Activated naive CD4-positive, alpha-beta T cell treated with anti-CD3 and anti-CD28 coated beads, Interleukin-2, amount 10 ng/mL, durations not matched to agents 7 days and 5 days (primary cell): ENCODE results near the gene ZSWIM6.

Experiments
- CTCF ChIA-PET: fragments of 350-600 bp; sonication (Branson Sonifier 250); formaldehyde crosslinking; loops from one replicate; lab custom pipeline; 2021; ENCODE audit warnings: antibody characterized with exemption; lab: Charles Lee
- DNase-seq: peaks from one replicate; pipeline ENCODE4 v3.0.0-alpha.2; 2020
- H3K27ac Mint-ChIP-seq: one replicate; pipeline ENCODE4 v1.8.0; 2021; ENCODE audit warnings: mild to moderate bottlenecking, moderate library complexity, mixed read lengths
- H3K27me3 Mint-ChIP-seq: one replicate; pipeline ENCODE4 v1.8.0; 2021; ENCODE audit warnings: mild to moderate bottlenecking, mixed read lengths
- H3K36me3 Mint-ChIP-seq: one replicate; pipeline ENCODE4 v1.8.0; 2021; ENCODE audit warnings: mixed read lengths
- H3K4me1 Mint-ChIP-seq: one replicate; pipeline ENCODE4 v1.8.0; 2021; ENCODE audit warnings: mixed read lengths
- H3K4me3 Mint-ChIP-seq: one replicate; pipeline ENCODE4 v1.8.0; 2021; ENCODE audit warnings: mild to moderate bottlenecking, moderate library complexity, mixed read lengths
- H3K9me3 Mint-ChIP-seq: one replicate; pipeline ENCODE4 v1.8.0; 2021; ENCODE audit warnings: mixed read lengths

Gene ZSWIM6

GRCh38 chr5:61331407-61332357 lies at the start of gene ZSWIM6:
TSS of gene ZSWIM6 (plus strand) at chr5:61332258. CDS start at chr5:61332273, 15 bp downstream.
- Mint-ChIP-seq H3K36me3 (peaks cover 6% of the 10 kb centered on the region), H3K27me3 (peaks cover 65% of the 10 kb centered on the region), H3K27ac (peak within 1 kb of the TSS; percentile 91), H3K9me3 (no peaks in the 10 kb centered on the region), H3K4me1 (peaks cover 39% of the 10 kb centered on the region), H3K4me3 (peak within 1 kb of the TSS; percentile 91)
- DNase-seq: peak; percentile 99
- CTCF ChIA-PET: interaction anchor here (1.3 to 1.8 kb wide), 3 partner anchors 23 to 167 kb away, joined by 3 to 7 read pairs (median 5); no protein-coding TSS in a partner anchor

- Mint-ChIP-seq H3K9me3 (no peaks in the 10 kb centered on the region), H3K4me3 (no peak overlapping the region), H3K36me3 (no peaks in the 10 kb centered on the region), H3K27ac (no peak overlapping the region), H3K4me1 (no peaks in the 10 kb centered on the region), H3K27me3 (no peaks in the 10 kb centered on the region)
- CTCF ChIA-PET: no interaction called here
- DNase-seq: no peak
Measured at GRCh38 chr5:61283471-61283870, 48.6 kb upstream of the ZSWIM6 start.

- H3K4me1 Mint-ChIP-seq: no peaks in the 10 kb centered on the region
- H3K4me3 Mint-ChIP-seq: no peak overlapping the region
- CTCF ChIA-PET: no interaction called here
- H3K27ac Mint-ChIP-seq: no peak overlapping the region
- peaks cover 4% of the 10 kb centered on the region for H3K27me3 Mint-ChIP-seq
- H3K9me3 Mint-ChIP-seq: no peaks in the 10 kb centered on the region
- H3K36me3 Mint-ChIP-seq: no peaks in the 10 kb centered on the region
- no peak for DNase-seq
Measured at GRCh38 chr5:61285531-61285930, 46.5 kb upstream of the ZSWIM6 start.

GRCh38 chr5:61286446-61287132 lies 45.5 kb upstream of the ZSWIM6 start:
- DNase-seq: no peak
- Mint-ChIP-seq H3K27me3 (peaks cover 4% of the 10 kb centered on the region), H3K36me3 (no peaks in the 10 kb centered on the region), H3K4me3 (no peak overlapping the region), H3K27ac (no peak overlapping the region), H3K9me3 (no peaks in the 10 kb centered on the region), H3K4me1 (peaks cover 4% of the 10 kb centered on the region)
- CTCF ChIA-PET: no interaction called here

- H3K4me3 Mint-ChIP-seq: no peak overlapping the region
- no peak for DNase-seq
- CTCF ChIA-PET: no interaction called here
- no peaks in the 10 kb centered on the region for H3K36me3 Mint-ChIP-seq
- H3K4me1 Mint-ChIP-seq: peaks cover 4% of the 10 kb centered on the region
- H3K27ac Mint-ChIP-seq: no peak overlapping the region
- H3K27me3 Mint-ChIP-seq: peaks cover 4% of the 10 kb centered on the region
- H3K9me3 Mint-ChIP-seq: no peaks in the 10 kb centered on the region
Measured at GRCh38 chr5:61287474-61287873, 44.6 kb upstream of the ZSWIM6 start.

- Mint-ChIP-seq H3K36me3 (no peaks in the 10 kb centered on the region), H3K27ac (no peak overlapping the region), H3K27me3 (peaks cover 4% of the 10 kb centered on the region), H3K9me3 (no peaks in the 10 kb centered on the region), H3K4me1 (peaks cover 4% of the 10 kb centered on the region), H3K4me3 (no peak overlapping the region)
- CTCF ChIA-PET: no interaction called here
- DNase-seq: no peak
Measured at GRCh38 chr5:61289241-61289640, 42.8 kb upstream of the ZSWIM6 start.

- CTCF ChIA-PET: no interaction called here
- peaks cover 4% of the 10 kb centered on the region for H3K27me3 Mint-ChIP-seq
- H3K36me3 Mint-ChIP-seq: no peaks in the 10 kb centered on the region
- H3K4me1 Mint-ChIP-seq: peaks cover 4% of the 10 kb centered on the region
- no peaks in the 10 kb centered on the region for H3K9me3 Mint-ChIP-seq
- DNase-seq: no peak
- H3K4me3 Mint-ChIP-seq: no peak overlapping the region
- no peak overlapping the region for H3K27ac Mint-ChIP-seq
Measured at GRCh38 chr5:61289669-61290306, 42.3 kb upstream of the ZSWIM6 start.

- Mint-ChIP-seq H3K36me3 (no peaks in the 10 kb centered on the region), H3K9me3 (no peaks in the 10 kb centered on the region), H3K4me1 (peaks cover 4% of the 10 kb centered on the region), H3K4me3 (no peak overlapping the region), H3K27ac (no peak overlapping the region), H3K27me3 (peaks cover 4% of the 10 kb centered on the region)
- DNase-seq: no peak
- CTCF ChIA-PET: no interaction called here
Measured at GRCh38 chr5:61290791-61291210, 41.3 kb upstream of the ZSWIM6 start.

- H3K4me1 Mint-ChIP-seq: peaks cover 4% of the 10 kb centered on the region
- no peak overlapping the region for H3K4me3 Mint-ChIP-seq
- CTCF ChIA-PET: no interaction called here
- no peak for DNase-seq
- H3K9me3 Mint-ChIP-seq: no peaks in the 10 kb centered on the region
- H3K27ac Mint-ChIP-seq: no peak overlapping the region
- no peaks in the 10 kb centered on the region for H3K36me3 Mint-ChIP-seq
- peaks cover 4% of the 10 kb centered on the region for H3K27me3 Mint-ChIP-seq
Measured at GRCh38 chr5:61292062-61292657, 39.9 kb upstream of the ZSWIM6 start.

GRCh38 chr5:61293071-61293470 lies 39.0 kb upstream of the ZSWIM6 start:
- no peak for DNase-seq
- H3K36me3 Mint-ChIP-seq: no peaks in the 10 kb centered on the region
- peaks cover 4% of the 10 kb centered on the region for H3K4me1 Mint-ChIP-seq
- peaks cover 4% of the 10 kb centered on the region for H3K27me3 Mint-ChIP-seq
- no peak overlapping the region for H3K27ac Mint-ChIP-seq
- CTCF ChIA-PET: no interaction called here
- H3K9me3 Mint-ChIP-seq: no peaks in the 10 kb centered on the region
- no peak overlapping the region for H3K4me3 Mint-ChIP-seq

GRCh38 chr5:61293873-61294272 lies 38.2 kb upstream of the ZSWIM6 start:
- Mint-ChIP-seq H3K27me3 (peaks cover 4% of the 10 kb centered on the region), H3K36me3 (no peaks in the 10 kb centered on the region), H3K4me1 (peaks cover 4% of the 10 kb centered on the region), H3K27ac (no peak overlapping the region), H3K4me3 (no peak overlapping the region), H3K9me3 (no peaks in the 10 kb centered on the region)
- no peak for DNase-seq
- CTCF ChIA-PET: no interaction called here

- Mint-ChIP-seq H3K36me3 (no peaks in the 10 kb centered on the region), H3K27me3 (no peaks in the 10 kb centered on the region), H3K4me1 (peaks cover 4% of the 10 kb centered on the region), H3K27ac (no peak overlapping the region), H3K9me3 (no peaks in the 10 kb centered on the region), H3K4me3 (no peak overlapping the region)
- DNase-seq: no peak
- CTCF ChIA-PET: interaction anchor here (1.1 kb wide), 1 partner anchor 11 kb away, joined by 3 read pairs; no protein-coding TSS in a partner anchor
Measured at GRCh38 chr5:61295365-61295764, 36.7 kb upstream of the ZSWIM6 start.

GRCh38 chr5:61298066-61298465 lies 34.0 kb upstream of the ZSWIM6 start:
- Mint-ChIP-seq H3K27me3 (no peaks in the 10 kb centered on the region), H3K27ac (no peak overlapping the region), H3K36me3 (no peaks in the 10 kb centered on the region), H3K4me3 (no peak overlapping the region), H3K9me3 (no peaks in the 10 kb centered on the region), H3K4me1 (no peaks in the 10 kb centered on the region)
- no peak for DNase-seq
- CTCF ChIA-PET: no interaction called here

GRCh38 chr5:61298580-61298979 lies 33.5 kb upstream of the ZSWIM6 start:
- no peaks in the 10 kb centered on the region for H3K9me3 Mint-ChIP-seq
- CTCF ChIA-PET: no interaction called here
- no peak for DNase-seq

More at GRCh38 chr5:61298580-61298979, 33.5 kb upstream of the ZSWIM6 start:
- Mint-ChIP-seq H3K4me3 (no peak overlapping the region), H3K36me3 (no peaks in the 10 kb centered on the region), H3K4me1 (peaks cover 3% of the 10 kb centered on the region), H3K27ac (no peak overlapping the region), H3K27me3 (no peaks in the 10 kb centered on the region)
